ENCODE data around the gene CLBA1. TPM values are rescaled to one million over a fixed set of nuclear protein-coding genes. Genes with fewer than 3 reads are reported as not detected.
"Not testable (repeated sequence)": the region's sequence is repeated elsewhere in the genome, so short reads cannot be mapped to it uniquely, and the experiment has no call there.

The CLBA1 gene
- total and polyA plus RNA-seq, 3 donors from 2014 or later: 27.6 to 53.9 (median 47.6) TPM

- 83 to 88% methylated on average over 12 of the region's 12 CpGs for WGBS, 2 donors
- TF ChIP-seq CTCF (IDR thresholded peaks at IDR 0.05): no peak
- no peak for TF ChIP-seq POLR2A (IDR thresholded peaks at IDR 0.05)
- no peaks in the 10 kb centered on the region for H3K9me3 ChIP-seq
- no peaks in the 10 kb centered on the region for H3K27me3 ChIP-seq
- DNase-seq: no peak
- H3K4me3 ChIP-seq: no peak overlapping the region
- H3K36me3 ChIP-seq (ENCODE audit: low read depth, missing control alignments): no peaks in the 10 kb centered on the region
- intact Hi-C loops (cut with DNase I; ENCODE audit: low total_unique reads): loop anchor here (10.0 kb wide), 1 partner anchor 54 kb away; the partner anchor contains the start of gene AHNAK2
- H3K4me1 ChIP-seq: no peaks in the 10 kb centered on the region
- no peak overlapping the region for H3K27ac ChIP-seq
Observed at GRCh38 chr14:105028251-105028927, 42.8 kb downstream of the CLBA1 start.

GRCh38 chr14:105029402-105029801, 43.8 kb downstream of the CLBA1 start:
- Histone ChIP-seq H3K4me3 (no peak overlapping the region), H3K27me3 (no peaks in the 10 kb centered on the region), H3K27ac (no peak overlapping the region), H3K9me3 (no peaks in the 10 kb centered on the region), H3K36me3 (ENCODE audit: low read depth, missing control alignments) (no peaks in the 10 kb centered on the region), H3K4me1 (no peaks in the 10 kb centered on the region)
- intact Hi-C loops (cut with DNase I; ENCODE audit: low total_unique reads): loop anchor here (10.0 kb wide), 1 partner anchor 55 kb away; the partner anchor contains the start of gene AHNAK2
- DNase-seq: no peak
- TF ChIP-seq POLR2A (IDR thresholded peaks at IDR 0.05): no peak
- no peak for TF ChIP-seq CTCF (IDR thresholded peaks at IDR 0.05)
- WGBS, 2 donors: 86 to 87% methylated on average over 7 of the region's 7 CpGs

- no peaks in the 10 kb centered on the region for H3K4me1 ChIP-seq
- intact Hi-C loops (cut with DNase I; ENCODE audit: low total_unique reads): no loop called here
- H3K27me3 ChIP-seq: no peaks in the 10 kb centered on the region
- TF ChIP-seq CTCF (IDR thresholded peaks at IDR 0.05) (no peak), POLR2A (IDR thresholded peaks at IDR 0.05) (no peak)
- no peak overlapping the region for H3K27ac ChIP-seq
- 63 to 76% methylated on average over 2 of the region's 2 CpGs for WGBS, 2 donors
- H3K36me3 ChIP-seq (ENCODE audit: low read depth, missing control alignments): no peaks in the 10 kb centered on the region
- H3K9me3 ChIP-seq: no peaks in the 10 kb centered on the region
- no peak for DNase-seq
- H3K4me3 ChIP-seq: no peak overlapping the region
Observed at GRCh38 chr14:105030194-105030593, 44.6 kb downstream of the CLBA1 start.

GRCh38 chr14:105030836-105031396, 45.3 kb downstream of the CLBA1 start:
- Histone ChIP-seq H3K9me3 (no peaks in the 10 kb centered on the region), H3K27ac (no peak overlapping the region), H3K27me3 (no peaks in the 10 kb centered on the region), H3K36me3 (ENCODE audit: low read depth, missing control alignments) (no peaks in the 10 kb centered on the region), H3K4me3 (no peak overlapping the region), H3K4me1 (no peaks in the 10 kb centered on the region)
- 67 to 72% methylated on average over 9 of the region's 9 CpGs for WGBS, 2 donors
- no peak for DNase-seq
- no peak for TF ChIP-seq CTCF (IDR thresholded peaks at IDR 0.05)
- no peak for TF ChIP-seq POLR2A (IDR thresholded peaks at IDR 0.05)
- intact Hi-C loops (cut with DNase I; ENCODE audit: low total_unique reads): no loop called here

GRCh38 chr14:105032451-105032901, 46.9 kb downstream of the CLBA1 start:
- H3K9me3 ChIP-seq; H3K27me3 ChIP-seq; DNase-seq; intact Hi-C loops (cut with DNase I; ENCODE audit: low total_unique reads); H3K4me1 ChIP-seq; H3K4me3 ChIP-seq; H3K36me3 ChIP-seq (ENCODE audit: low read depth, missing control alignments); H3K27ac ChIP-seq: not testable (repeated sequence)
- 67 to 72% methylated on average over 5 of the region's 5 CpGs for WGBS, 2 donors

- WGBS, 2 donors: 3 to 15% methylated on average over 42 to 45 of the region's 45 CpGs
- H3K27ac ChIP-seq: peak overlapping the region in 1 of 2 donors; percentile 25
- H3K4me3 ChIP-seq: peak overlapping the region; percentile 29 to 59
- DNase-seq; intact Hi-C loops (cut with DNase I; ENCODE audit: low total_unique reads); H3K9me3 ChIP-seq; H3K36me3 ChIP-seq (ENCODE audit: low read depth, missing control alignments); H3K4me1 ChIP-seq; H3K27me3 ChIP-seq: not testable (repeated sequence)
Observed at GRCh38 chr14:105033412-105033900, 47.9 kb downstream of the CLBA1 start.

Data from testis (tissue), 3 donors.